A204.1 (cell line): ENCODE measurements around the gene RTCA.
A peak's percentile ranks its signal among the peaks of the same experiment; 100 is the strongest.
"Not testable (repeated sequence)": the region's sequence is repeated elsewhere in the genome, so short reads cannot be mapped to it uniquely, and the experiment has no call there.

Source experiments
- FAIRE-seq: peaks from 2 replicates; lab custom pipeline; 2012; peaks lifted over from hg19 to GRCh38; lab: Jason Lieb, UNC

Gene RTCA

DNA sequence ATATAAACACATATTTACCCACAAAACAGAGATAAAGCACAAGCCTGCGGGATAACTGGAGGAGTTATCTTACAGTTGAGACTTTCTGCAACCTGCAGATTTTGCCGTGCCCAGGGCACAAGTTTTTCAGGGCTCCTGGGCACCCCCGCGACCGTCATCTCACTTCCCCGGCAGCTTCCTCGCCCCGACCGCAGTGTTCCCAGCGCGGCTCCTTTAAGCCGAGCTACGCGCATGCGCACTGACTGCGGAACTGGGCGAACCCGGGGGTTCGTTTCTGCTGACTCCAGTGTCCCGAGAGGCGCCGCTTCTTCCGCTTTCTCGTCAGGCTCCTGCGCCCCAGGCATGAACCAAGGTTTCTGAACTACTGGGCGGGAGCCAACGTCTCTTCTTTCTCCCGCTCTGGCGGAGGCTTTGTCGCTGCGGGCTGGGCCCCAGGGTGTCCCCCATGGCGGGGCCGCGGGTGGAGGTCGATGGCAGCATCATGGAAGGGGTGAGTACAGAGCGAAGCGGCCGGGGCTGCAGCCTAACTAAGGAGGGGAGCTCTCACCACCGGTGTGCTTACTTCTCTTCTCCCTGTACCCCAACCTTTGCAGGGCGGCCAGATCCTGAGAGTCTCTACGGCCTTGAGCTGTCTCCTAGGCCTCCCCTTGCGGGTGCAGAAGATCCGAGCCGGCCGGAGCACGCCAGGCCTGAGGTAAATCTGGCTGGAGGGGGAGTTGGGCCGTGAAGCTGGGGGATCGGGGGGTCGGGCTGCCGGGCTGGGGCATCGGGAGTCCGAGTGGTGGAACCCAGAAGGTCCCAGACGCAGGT lies at the start of gene RTCA:
RTCA (plus strand) TSS at position 286 of the 810 bp plus-strand sequence; CDS start at position 446, 160 bp downstream.
- peak; percentile 73 for FAIRE-seq

DNA sequence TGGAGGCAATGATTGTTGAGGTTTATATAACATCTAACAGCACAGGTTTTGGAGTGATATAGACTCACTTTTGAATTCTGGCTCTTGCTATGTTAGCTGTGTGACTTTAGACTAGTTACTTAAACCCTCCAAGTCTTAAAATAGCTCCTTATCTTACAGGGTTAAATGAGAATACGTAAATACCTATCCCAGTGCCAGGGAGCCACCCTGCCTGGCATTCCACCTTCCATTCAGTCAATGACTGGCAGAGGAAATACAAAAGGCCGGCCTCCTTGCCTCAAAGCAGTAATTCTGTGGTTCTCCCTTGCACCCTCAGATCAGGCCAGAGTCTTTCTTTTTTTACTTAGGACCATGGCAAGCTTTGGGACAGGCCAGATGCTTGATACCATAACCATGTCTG lies 48.2 kb upstream of the RTCA start:
- no peak for FAIRE-seq

DNA sequence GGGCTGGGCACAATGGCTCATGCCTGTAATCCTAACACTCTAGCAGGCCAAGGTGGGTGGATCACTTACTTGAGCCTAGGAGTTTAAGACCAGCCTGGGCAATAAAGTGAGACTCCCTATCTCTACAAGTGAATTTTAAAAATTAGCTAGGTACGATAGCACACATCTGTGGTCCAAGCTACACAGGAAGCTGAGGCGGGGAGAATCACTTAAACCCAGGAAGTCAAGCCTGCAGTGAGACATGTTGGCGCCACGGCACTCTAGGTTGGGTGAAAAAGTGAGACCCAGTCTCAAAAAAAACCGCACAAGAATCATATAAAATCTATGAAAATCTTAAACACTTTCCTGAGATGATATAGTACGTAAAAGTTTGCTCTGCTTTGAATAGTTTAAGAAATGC lies 46.6 kb upstream of the RTCA start:
- FAIRE-seq: no peak

GRCh38 chr1:100219883-100220282 lies 46.1 kb upstream of the RTCA start:
- no peak for FAIRE-seq

GRCh38 chr1:100222428-100222827 lies 43.6 kb upstream of the RTCA start:
- no peak for FAIRE-seq

DNA sequence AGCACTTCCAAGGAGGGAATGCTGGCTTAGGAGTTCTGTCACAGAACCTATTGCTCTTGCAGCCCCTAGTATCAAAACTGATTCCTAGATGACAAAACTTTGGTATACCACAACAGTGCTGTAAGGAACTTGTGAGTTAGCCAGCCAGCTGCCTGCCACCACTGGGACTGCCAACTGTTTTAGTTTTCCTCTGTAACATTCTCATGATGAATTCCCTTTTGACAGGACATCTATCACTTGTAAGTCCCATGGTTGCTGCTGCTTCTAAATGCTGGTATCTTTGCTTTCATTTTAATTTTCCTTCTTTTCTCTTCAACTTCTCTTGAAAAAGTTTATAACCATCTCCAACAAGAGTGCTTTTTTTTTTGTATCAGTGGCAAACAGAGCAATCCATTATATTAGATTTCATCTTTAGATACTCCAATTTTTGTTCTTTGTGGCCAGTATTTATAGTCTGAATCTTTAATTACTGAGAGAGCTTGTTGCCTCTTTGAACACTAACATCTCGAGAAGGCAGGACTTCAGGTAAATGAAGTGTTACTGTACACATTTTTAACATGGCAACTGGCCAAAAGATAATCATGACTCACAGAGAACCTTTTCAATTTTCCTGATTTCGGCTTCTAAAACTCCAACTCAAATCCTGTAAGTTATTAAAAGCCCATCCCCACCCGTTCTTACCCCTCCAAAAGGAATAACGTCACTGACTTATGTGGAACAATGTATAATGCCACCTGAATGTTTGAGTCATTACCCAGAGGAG lies 36.2 kb upstream of the RTCA start:
- no peak for FAIRE-seq

GRCh38 chr1:100230765-100231164 lies 35.3 kb upstream of the RTCA start:
- FAIRE-seq: no peak

DNA sequence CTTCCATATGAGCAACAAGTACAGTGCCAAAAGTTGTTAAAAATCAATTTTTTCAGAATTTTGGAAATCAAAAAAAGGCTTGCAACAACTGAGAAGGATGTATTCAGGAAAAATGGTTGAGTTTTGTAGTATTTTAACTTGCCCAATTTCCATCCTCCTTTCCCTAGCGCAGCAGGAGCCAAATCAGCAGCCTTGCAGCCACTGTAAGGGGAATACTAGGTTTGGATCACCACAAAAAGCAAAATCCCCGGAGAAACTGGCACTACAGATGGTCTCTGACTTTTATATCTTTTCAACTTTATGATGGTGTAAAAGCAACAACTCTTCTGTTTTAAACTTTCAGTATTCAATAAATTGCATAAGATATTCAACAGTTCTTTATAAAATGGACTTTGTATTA lies 34.3 kb upstream of the RTCA start:
- no peak for FAIRE-seq

GRCh38 chr1:100232156-100232555 lies 33.9 kb upstream of the RTCA start:
- FAIRE-seq: no peak

GRCh38 chr1:100233566-100233965 lies 32.5 kb upstream of the RTCA start:
- not testable (repeated sequence) for FAIRE-seq

- no peak for FAIRE-seq
Measured at GRCh38 chr1:100234432-100234831, 31.6 kb upstream of the RTCA start.

DNA sequence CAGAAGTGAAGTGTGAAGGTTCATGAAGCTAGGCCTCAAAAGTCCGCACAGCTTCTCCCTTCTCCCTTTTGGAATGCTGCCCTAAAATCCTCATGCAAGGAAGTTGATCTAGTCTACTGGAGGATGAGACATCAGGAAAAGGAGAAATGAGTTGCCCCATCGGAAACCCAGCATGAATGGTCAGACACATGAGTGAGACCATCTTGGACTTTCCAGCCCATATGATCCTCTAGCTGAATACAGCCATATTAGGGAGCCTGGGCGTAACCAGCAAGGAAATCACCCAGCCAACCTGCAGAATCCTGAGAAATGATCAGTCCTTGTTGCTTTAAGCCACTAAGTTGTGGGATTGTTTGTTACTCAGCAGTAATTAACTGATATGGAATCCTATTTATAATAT lies 28.9 kb upstream of the RTCA start:
- no peak for FAIRE-seq

GRCh38 chr1:100239961-100240360 lies 26.1 kb upstream of the RTCA start:
- FAIRE-seq: no peak

GRCh38 chr1:100240631-100241030 lies 25.4 kb upstream of the RTCA start:
- FAIRE-seq: no peak

DNA sequence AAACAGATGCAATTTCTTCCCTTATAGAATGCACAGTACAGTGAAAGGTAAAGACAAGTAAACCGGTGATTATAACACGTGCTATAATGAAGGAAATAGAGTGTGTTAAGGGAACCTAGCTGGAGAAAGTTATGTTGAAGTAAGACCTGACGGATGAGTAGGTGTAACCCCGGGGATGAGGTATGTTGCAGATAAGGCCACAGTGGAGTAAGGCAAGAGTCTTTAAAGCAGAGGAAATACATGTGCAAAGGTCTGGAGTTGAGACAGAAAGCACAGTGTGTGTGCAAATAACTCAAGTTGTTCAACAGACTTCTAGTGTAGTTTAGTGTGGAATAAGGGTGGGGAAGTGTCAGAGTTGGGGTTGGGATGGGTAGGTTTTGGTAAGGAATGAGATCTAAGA lies 19.3 kb upstream of the RTCA start:
- FAIRE-seq: no peak

DNA sequence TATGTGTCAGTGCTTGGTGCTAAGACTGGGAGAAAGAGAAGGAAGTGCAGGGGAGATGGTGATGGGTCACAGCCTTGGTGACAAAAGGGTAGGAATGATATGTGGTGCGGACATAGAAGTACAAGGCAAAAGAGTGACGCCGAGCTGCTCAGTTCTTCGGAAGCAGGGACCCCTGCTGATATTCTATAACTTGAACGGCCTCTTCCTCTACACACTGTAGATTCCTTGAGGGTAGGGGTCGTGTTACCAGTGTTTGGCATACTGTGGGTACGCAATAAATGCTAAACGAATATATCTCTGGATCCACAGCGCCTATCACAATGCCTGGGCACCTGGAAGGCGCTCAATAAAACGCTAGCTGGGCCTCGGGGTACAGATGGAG lies 16.9 kb upstream of the RTCA start:
- no peak for FAIRE-seq

GRCh38 chr1:100249537-100250257 lies 16.3 kb upstream of the RTCA start, which contains the start of gene DBT:
TSS of gene DBT (minus strand) at chr1:100249834. CDS start at chr1:100249820, 14 bp downstream.
- FAIRE-seq: peak; percentile 98

DNA sequence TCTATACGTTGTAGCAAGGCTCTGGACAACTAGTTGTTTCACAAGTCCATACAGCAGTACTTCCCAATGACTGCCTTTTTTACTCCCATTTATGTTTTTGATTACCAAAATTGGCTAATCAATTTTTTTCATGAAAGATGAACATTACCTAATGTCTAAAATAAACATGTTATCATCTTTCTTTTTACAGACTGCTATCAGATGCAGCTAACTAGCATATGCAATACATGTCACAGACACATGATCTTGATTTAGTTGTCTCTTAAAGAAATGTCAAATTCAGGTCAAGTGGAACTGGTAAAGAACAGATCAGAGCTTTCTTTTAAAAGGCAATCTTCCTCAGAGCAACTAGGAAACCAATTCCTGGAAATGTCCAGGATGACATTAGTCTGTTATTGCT lies 15.8 kb upstream of the RTCA start:
- no peak for FAIRE-seq

DNA sequence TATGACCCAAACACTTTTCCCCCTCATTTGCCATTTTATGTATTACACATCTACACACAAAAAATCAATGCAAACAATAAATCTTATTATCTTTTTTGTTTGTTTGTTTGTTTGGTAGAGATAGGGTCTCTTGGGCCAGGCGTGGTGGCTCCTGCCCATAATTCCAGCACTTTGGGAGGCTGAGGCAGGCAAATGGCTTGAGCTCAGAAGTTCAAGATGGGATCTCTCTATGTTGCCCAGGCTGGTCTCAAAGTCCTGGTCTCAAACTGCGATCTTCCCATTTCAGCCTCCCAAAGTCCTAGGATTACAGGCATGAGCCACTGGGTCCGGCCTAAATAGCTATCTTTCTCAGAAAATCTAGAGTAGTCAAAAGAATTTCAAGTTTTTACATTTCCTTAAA lies 15.2 kb upstream of the RTCA start:
- FAIRE-seq: no peak

- FAIRE-seq: no peak
Measured at GRCh38 chr1:100252901-100253300, 13.1 kb upstream of the RTCA start.

DNA sequence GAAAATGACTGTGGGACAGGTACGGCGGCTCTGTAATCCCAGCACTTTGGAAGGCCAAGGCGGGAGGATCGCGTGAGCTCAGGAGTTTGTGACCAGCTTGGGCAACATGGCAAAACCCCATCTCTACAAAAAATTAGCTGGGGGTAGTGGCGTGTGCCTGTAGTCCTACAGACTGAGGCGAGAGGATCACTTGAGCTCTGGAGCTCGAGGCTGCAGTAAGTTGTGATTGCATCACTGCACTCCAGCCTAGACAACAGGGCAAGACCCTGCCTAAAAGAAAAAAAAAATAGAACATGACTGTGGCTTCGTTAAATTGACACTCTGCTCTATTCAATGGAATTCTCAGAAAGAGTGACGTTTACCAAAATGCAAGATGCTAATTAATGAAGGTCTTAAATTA lies 12.5 kb upstream of the RTCA start:
- FAIRE-seq: no peak

DNA sequence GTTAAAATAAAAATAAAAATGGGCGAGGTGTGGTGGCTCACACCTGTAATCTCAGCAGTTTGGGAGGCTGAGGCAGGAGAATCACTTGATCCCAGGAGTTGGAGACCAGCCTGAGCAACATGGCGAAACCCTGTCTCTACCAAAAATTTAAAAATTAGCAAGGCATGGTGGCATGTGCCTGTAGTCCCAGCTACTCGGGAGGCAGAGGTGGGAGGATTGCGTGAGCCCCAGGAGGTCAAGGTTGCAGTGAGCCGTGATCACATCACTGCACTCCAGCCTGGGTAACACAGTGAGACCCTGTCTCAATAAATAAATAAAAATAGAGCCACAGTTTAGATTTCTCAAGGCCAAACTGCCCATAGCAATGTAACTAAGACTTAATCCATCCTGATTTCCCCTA lies 9.7 kb upstream of the RTCA start:
- not testable (repeated sequence) for FAIRE-seq

- FAIRE-seq: not testable (repeated sequence)
Measured at GRCh38 chr1:100258427-100258826, 7.6 kb upstream of the RTCA start.
